GM23248 (cell line): ENCODE results near the gene RPE.

Experiments
- EZH2 ChIP-seq: fragments of 200-600 bp; sonication (generic); IDR thresholded peaks from 2 replicates; pipeline ENCODE4 v1.6.1; 2018; ENCODE audit warnings: antibody characterized with exemption, mild to moderate bottlenecking; ENCODE audit not compliant: insufficient read depth, poor library complexity, severe bottlenecking
- EZH2phosphoT487 ChIP-seq: fragments of 200-600 bp; sonication (generic); IDR thresholded peaks from 2 replicates; pipeline ENCODE4 v1.6.1; 2018; ENCODE audit warnings: antibody characterized with exemption, moderate library complexity, mild to moderate bottlenecking, low read depth; ENCODE audit not compliant: insufficient read depth

DNA sequence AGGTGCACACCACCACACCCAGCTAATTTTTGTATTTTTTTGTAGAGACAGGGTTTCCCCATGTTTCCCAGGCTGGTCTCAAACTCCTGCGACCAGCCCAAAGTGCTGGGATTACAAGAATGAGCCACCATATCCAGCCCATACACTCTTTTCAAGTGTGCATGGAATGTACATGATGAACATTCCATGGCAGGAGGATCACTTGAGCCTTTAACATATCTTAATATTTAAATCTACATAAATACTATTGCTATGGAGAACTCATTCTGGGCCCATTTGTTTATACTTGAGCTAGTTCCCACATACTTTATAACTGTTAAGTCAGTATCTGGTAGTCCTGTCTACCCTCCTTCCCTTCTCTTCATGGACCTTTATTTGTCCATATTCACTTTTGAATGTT lies 48.4 kb downstream of the RPE start:
- TF ChIP-seq EZH2phosphoT487 (no peak), EZH2 (no peak)
